NB4 (cell line): ENCODE results near the gene CREB5.

ENCODE experiments used
- DNase-seq: peaks from one replicate; pipeline ENCODE4 v3.0.0; 2010; ENCODE audit warnings: low read depth
- H3K4me3 ChIP-seq: one replicate; pipeline ENCODE4 v1.5.1; 2011; ENCODE audit warnings: mild to moderate bottlenecking, low read depth, low read length, moderate library complexity
- MYC ChIP-seq: IDR thresholded peaks from 2 replicates; pipeline ENCODE4 v1.6.1; 2011; ENCODE audit warnings: low read depth, low read length
- POLR2A ChIP-seq: IDR thresholded peaks from 2 replicates; pipeline ENCODE4 v1.6.1; 2011; ENCODE audit warnings: mild to moderate bottlenecking; ENCODE audit not compliant: insufficient read length; ENCODE audit errors: extremely low read depth
- TF ChIP-seq, protein P1 (sequence below): IDR thresholded peaks from 2 replicates; pipeline ENCODE4 v1.6.1; 2011; ENCODE audit warnings: low read depth, low read length
- TF ChIP-seq, protein P2 (sequence below): IDR thresholded peaks from one replicate; pipeline ENCODE4 v1.5.1; 2012; ENCODE audit warnings: low read depth, low read length

CREB5 gene

GRCh38 chr7:28570113-28570969 is 158.0 kb downstream of the CREB5 start:
- TF ChIP-seq, protein P1, sequence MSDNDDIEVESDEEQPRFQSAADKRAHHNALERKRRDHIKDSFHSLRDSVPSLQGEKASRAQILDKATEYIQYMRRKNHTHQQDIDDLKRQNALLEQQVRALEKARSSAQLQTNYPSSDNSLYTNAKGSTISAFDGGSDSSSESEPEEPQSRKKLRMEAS: no peak
- no peak for TF ChIP-seq POLR2A
- no peak for TF ChIP-seq MYC
- TF ChIP-seq, protein P2, sequence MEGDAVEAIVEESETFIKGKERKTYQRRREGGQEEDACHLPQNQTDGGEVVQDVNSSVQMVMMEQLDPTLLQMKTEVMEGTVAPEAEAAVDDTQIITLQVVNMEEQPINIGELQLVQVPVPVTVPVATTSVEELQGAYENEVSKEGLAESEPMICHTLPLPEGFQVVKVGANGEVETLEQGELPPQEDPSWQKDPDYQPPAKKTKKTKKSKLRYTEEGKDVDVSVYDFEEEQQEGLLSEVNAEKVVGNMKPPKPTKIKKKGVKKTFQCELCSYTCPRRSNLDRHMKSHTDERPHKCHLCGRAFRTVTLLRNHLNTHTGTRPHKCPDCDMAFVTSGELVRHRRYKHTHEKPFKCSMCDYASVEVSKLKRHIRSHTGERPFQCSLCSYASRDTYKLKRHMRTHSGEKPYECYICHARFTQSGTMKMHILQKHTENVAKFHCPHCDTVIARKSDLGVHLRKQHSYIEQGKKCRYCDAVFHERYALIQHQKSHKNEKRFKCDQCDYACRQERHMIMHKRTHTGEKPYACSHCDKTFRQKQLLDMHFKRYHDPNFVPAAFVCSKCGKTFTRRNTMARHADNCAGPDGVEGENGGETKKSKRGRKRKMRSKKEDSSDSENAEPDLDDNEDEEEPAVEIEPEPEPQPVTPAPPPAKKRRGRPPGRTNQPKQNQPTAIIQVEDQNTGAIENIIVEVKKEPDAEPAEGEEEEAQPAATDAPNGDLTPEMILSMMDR: no peak
- DNase-seq: no peak
- H3K4me3 ChIP-seq: no peak overlapping the region

DNA sequence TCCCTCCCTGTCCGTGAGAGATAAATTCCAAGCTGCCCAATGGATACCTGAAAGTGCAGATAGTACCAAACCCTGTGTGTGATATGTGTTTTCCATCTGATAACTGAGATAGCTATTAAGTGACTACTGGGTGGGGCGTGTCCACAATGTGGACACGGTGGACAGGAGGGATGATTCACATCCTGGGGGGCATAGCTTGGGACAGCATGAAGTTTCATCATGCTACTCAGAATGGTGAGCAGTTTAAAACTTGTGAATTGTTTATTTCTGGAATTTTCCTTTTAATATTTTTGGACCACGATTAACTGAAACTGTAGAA is 158.6 kb downstream of the CREB5 start:
- no peak for DNase-seq
- no peak overlapping the region for H3K4me3 ChIP-seq
- TF ChIP-seq POLR2A: no peak
- TF ChIP-seq, protein P1: no peak
- TF ChIP-seq MYC: no peak
- TF ChIP-seq, protein P2: no peak

- DNase-seq: no peak
- no peak overlapping the region for H3K4me3 ChIP-seq
- TF ChIP-seq, protein P1: no peak
- TF ChIP-seq, protein P2: no peak
- TF ChIP-seq POLR2A: no peak
- TF ChIP-seq MYC: no peak
Measured at GRCh38 chr7:28571405-28571804, 159.1 kb downstream of the CREB5 start.

DNA sequence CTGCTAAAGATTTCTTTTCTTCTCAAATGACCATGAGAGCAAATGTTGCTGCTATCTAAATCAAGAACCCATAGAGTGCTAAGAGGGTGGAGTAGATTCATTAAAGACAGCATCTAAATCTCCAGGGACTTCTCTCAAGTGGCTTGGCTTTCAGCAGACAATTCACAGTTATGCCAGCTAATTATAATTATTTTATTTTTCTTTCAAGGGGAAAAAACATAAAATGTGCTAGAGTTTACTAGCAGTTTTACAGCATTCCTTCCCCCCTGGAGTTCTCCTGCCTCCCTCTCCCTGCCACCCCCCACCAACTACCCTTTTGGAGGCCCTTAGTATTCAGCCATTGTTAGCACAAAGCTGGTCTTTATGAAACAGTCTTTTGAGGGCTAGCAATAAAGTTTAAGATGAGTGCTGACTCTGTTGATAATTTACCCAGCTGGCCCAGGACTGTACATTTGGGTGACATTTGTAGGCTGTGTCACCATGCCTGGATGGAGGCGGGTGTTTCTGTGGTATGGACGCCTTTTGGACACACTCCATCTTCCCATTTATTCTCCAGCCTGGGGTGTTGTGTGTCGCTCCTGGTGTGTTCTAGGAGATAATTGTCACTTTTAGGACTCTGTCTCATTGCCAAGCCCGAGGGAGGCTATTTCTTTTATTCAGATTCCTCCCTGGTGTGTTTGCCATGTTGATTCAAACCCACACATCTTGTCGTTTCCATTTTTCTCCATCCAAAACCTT is 160.2 kb downstream of the CREB5 start:
- no peak overlapping the region for H3K4me3 ChIP-seq
- TF ChIP-seq MYC (no peak), POLR2A (no peak)
- TF ChIP-seq, protein P2: no peak
- TF ChIP-seq, protein P1: no peak
- DNase-seq: no peak

DNA sequence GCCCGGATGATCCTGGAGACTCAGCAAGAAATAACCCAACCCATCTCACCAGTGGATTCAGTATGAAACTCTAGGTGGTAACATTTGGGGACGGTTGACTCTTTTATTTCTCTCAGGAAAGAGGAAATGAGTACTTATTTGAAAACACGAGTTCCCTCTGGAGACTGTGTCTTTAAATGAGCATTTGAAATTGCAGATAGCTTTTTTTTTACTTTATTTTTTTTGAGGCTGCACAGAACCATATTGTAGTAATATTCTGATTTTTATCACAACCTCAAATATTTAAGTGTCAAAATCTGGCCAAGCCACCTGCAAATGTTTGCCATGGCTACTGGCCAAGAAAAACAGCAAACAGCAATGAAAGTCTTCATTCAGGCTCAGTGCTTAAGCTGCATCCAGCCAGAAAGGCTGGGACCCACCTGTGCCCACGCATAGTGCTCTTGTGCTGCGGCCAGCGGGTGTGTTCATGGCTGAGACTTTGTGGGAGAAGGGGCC is 160.8 kb downstream of the CREB5 start:
- no peak for DNase-seq
- H3K4me3 ChIP-seq: no peak overlapping the region

More for the DNA sequence above, 160.8 kb downstream of the CREB5 start:
- no peak for TF ChIP-seq MYC
- no peak for TF ChIP-seq POLR2A
- TF ChIP-seq, protein P1: no peak
- TF ChIP-seq, protein P2: no peak
